Type B pancreatic cell (in vitro differentiated cells): ENCODE results near the gene IPP. TPM values are rescaled to one million over a fixed set of nuclear protein-coding genes. Genes with fewer than 3 reads are reported as not detected.
A peak's percentile ranks its signal among the peaks of the same experiment; 100 is the strongest.
"Not testable (repeated sequence)": the region's sequence is repeated elsewhere in the genome, so short reads cannot be mapped to it uniquely, and the experiment has no call there.

ENCODE experiments used
- DNase-seq: peaks from one replicate; pipeline ENCODE4 v3.0.0; 2021; ENCODE audit warnings: mixed read lengths; ENCODE audit not compliant: unreplicated experiment; ENCODE audit errors: extremely low spot score
- H3K27ac Mint-ChIP-seq: 2 replicates; pipeline ENCODE4 v1.8.0; 2021; ENCODE audit warnings: mild to moderate bottlenecking, mixed read lengths
- H3K27me3 Mint-ChIP-seq: 2 replicates; pipeline ENCODE4 v1.8.0; 2021; ENCODE audit warnings: mixed read lengths
- H3K36me3 Mint-ChIP-seq: 2 replicates; pipeline ENCODE4 v1.8.0; 2021; ENCODE audit warnings: mixed read lengths
- H3K4me1 Mint-ChIP-seq: one replicate; pipeline ENCODE4 v1.8.0; 2021; ENCODE audit warnings: mixed read lengths; ENCODE audit not compliant: unreplicated experiment
- H3K4me3 Mint-ChIP-seq: 2 replicates; pipeline ENCODE4 v1.8.0; 2021; ENCODE audit warnings: mild to moderate bottlenecking, mixed read lengths
- H3K9me3 Mint-ChIP-seq: 2 replicates; pipeline ENCODE4 v1.8.0; 2021; ENCODE audit warnings: mixed read lengths
- total RNA-seq: library from RNA; stranded (reverse); gene quantifications from 2 replicates; pipeline ENCODE4 v1.2.1, GENCODE V29; 2021; ENCODE audit warnings: low replicate concordance
- TF ChIP-seq, protein P1 (sequence below): fragments of 200-600 bp; sonication (generic); conservative IDR thresholded peaks from 2 replicates; pipeline ENCODE4 v1.5.0; 2021; ENCODE audit warnings: antibody characterized with exemption, mild to moderate bottlenecking

The IPP gene
- total RNA-seq, 1 donor from 2014 or later: 21.0 TPM

DNA sequence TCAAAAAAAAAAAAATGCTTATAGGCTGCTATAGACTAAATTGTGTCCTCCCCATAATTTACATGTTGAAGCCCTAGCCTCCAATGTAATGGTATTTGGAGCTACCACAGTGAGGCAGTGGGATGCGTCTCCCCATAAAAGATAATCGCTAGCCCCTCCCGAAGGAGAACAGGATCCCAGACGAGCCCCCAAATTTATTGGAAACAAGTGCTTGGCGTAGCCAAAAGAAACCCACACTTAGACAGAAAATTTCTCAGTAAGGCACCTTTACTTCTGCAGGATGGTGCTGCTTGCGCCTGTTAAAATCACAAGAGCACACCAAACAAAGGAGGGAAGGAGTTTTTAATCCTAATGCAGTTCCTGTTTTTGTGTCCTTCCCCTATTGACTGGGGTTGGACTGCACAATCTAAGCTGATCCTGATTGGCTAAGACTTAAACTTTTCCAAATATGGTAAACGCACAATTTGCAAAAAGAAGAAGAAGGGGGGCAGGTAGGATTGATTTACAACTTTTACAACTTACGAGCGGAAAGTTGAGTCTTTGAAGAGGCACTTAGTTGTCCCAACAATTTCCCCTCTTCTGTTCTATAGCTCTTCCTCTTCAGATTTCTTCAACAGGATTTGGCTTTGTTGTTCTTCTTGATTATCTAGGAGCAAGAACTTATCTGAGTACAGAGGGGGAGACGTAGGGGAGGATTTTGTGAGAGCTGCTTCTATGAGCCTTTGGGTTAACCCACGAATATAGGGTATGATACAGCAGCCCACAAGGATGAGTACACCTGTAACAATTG, 3.0 kb upstream of the IPP start:
- Mint-ChIP-seq H3K4me3 (no peak overlapping the region), H3K4me1 (peaks cover 7% of the 10 kb centered on the region), H3K36me3 (no peaks in the 10 kb centered on the region), H3K27ac (no peak overlapping the region), H3K9me3 (peaks cover 18% of the 10 kb centered on the region), H3K27me3 (no peaks in the 10 kb centered on the region)
- no peak for DNase-seq
- TF ChIP-seq, protein P1, sequence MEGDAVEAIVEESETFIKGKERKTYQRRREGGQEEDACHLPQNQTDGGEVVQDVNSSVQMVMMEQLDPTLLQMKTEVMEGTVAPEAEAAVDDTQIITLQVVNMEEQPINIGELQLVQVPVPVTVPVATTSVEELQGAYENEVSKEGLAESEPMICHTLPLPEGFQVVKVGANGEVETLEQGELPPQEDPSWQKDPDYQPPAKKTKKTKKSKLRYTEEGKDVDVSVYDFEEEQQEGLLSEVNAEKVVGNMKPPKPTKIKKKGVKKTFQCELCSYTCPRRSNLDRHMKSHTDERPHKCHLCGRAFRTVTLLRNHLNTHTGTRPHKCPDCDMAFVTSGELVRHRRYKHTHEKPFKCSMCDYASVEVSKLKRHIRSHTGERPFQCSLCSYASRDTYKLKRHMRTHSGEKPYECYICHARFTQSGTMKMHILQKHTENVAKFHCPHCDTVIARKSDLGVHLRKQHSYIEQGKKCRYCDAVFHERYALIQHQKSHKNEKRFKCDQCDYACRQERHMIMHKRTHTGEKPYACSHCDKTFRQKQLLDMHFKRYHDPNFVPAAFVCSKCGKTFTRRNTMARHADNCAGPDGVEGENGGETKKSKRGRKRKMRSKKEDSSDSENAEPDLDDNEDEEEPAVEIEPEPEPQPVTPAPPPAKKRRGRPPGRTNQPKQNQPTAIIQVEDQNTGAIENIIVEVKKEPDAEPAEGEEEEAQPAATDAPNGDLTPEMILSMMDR: no peak

DNA sequence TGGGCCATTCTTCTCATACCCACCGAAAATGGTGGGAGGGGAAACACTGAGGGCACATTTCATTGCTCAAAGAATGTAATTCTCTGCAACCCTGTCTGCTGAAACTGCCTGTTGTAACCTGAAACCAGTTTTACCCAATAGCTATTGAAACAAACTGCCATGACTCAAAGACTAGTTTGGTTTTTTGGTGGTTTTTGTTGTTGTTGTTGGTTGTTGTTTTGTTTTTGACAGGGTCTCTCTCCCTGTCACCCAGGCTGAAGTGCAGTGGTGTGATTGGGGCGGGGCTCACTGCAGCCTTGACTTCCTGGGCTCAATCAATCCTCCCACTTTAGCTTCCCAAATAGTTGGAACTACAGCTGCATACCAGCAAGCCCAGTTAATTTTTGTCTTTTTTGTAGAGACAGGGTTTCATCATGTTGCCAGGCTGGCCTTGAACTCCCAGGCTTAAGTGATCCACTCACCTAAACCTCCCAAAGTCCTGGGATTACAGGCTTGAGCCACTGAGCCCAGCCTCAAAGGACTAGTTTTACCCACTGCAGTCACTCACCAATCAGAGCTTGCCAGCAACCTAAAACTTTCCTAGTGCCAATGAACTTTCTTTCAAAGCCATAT, 2.1 kb upstream of the IPP start:
- Mint-ChIP-seq H3K9me3 (peaks cover 18% of the 10 kb centered on the region), H3K27ac (no peak overlapping the region), H3K36me3 (no peaks in the 10 kb centered on the region), H3K4me3 (no peak overlapping the region), H3K27me3 (no peaks in the 10 kb centered on the region), H3K4me1 (peaks cover 11% of the 10 kb centered on the region)
- DNase-seq: no peak
- TF ChIP-seq, protein P1: no peak

DNA sequence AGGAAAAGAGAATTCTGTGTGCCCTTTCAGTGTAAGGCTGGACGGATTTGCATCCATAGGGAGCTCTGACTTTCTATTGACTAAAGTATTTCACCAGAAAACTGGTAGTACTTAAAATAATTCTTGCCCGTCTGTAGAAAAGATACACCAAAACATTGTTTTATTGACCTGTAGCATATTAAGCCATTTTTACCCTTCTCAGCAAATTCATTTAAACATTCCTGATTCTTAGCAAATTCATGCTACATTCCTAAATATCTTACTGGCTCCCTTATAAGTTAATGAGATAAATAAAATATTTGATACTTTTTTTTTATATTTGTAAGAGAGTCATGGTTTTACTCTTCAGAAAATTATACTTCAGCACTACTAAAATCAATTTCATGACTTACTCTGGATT, 1.6 kb upstream of the IPP start:
- H3K4me3 Mint-ChIP-seq: peak overlapping the region; percentile 66

DNA sequence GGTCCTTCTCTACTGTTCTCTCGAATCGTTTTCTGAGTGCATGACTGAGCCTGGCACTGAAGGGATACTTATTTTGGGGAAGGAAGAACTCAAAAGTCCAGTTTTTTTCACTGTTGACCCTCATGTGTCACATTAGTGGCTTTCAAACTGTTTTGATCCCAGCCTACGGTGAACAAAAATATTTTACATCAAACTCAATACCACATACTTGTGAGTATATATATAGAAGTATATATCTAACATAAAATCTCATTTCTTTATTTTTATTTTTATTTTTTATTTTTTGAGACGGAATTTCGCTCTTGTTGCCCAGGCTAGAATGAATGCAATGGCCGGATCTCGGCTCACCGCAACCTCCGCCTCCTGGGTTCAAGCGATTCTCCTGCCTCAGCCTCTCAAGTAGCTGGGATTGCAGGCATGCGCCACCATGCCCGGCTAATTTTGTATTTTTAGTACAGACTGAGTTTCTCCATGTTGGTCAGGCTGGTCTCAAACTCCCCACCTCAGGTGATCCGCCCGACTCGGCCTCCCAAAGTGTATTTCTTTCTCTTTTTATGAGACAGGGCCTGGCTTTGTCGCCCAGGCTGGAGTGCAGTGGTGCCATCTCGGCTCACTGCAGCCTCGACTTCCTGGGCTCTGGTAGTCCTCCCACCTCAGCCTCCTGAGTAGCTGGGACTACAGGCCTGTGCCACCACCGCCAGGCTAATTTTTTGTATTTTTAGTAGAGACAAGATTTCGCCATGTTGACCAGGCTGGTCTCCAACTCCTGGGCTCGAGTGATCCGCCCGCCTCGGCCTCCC, 786 bp upstream of the IPP start:
- not testable (repeated sequence) for DNase-seq, H3K36me3 Mint-ChIP-seq

More for the DNA sequence above, 1.6 kb upstream of the IPP start:
- no peak overlapping the region for H3K27ac Mint-ChIP-seq
- TF ChIP-seq, protein P1: no peak
- no peak for DNase-seq
- H3K27me3 Mint-ChIP-seq: no peaks in the 10 kb centered on the region
- peaks cover 18% of the 10 kb centered on the region for H3K9me3 Mint-ChIP-seq
- peaks cover 11% of the 10 kb centered on the region for H3K4me1 Mint-ChIP-seq
- no peaks in the 10 kb centered on the region for H3K36me3 Mint-ChIP-seq

DNA sequence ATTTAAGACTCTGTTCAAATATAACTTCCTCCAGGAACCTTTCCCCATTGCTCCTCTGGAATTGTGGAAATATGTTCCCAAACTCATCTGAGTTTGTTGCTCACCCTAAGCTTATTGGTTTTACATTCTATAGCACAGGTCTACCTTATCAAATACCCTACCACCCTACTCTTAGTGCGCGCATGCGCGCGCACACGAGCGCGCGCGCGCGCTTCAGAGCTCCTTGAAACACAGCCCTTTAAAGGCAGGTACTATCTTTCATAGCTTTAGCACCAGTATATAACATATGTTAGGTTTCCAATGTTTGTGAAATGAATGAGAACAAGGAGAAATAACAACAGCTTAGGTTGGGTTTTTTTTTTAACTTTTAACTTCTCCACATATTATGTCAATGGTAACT, 3.5 kb downstream of the IPP start:
- no peak overlapping the region for H3K27ac Mint-ChIP-seq

More for the DNA sequence above, 786 bp upstream of the IPP start:
- peak overlapping the region; percentile 99 for H3K4me3 Mint-ChIP-seq
- H3K4me1 Mint-ChIP-seq: peaks cover 11% of the 10 kb centered on the region
- not testable (repeated sequence) for H3K27me3 Mint-ChIP-seq
- H3K9me3 Mint-ChIP-seq: peaks cover 18% of the 10 kb centered on the region
- peak overlapping the region; percentile 100 for H3K27ac Mint-ChIP-seq

DNA sequence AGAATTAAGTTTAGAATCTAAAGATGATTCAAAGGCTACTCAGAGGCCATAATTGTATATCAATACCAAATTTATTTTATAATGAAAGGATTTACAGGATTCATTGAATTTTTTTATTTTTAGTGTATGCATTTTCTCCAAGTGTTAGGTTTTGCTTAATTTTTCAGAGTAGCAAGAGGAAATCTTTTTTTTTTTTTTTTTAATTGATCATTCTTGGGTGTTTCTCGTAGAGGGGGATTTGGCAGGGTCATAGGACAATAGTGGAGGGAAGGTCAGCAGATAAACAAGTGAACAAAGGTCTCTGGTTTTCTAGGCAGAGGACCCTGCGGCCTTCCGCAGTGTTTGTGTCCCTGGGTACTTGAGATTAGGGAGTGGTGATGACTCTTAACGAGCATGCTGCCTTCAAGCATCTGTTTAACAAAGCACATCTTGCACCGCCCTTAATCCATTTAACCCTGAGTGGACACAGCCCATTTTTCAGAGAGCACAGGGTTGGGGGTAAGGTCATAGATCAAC, 10.8 kb downstream of the IPP start:
- not testable (repeated sequence) for H3K27me3 Mint-ChIP-seq, H3K4me1 Mint-ChIP-seq, H3K9me3 Mint-ChIP-seq, H3K4me3 Mint-ChIP-seq, DNase-seq, H3K27ac Mint-ChIP-seq
- peaks cover 17% of the 10 kb centered on the region for H3K36me3 Mint-ChIP-seq

More for the DNA sequence above, 3.5 kb downstream of the IPP start:
- Mint-ChIP-seq H3K27me3 (no peaks in the 10 kb centered on the region), H3K36me3 (peaks cover 6% of the 10 kb centered on the region), H3K4me1 (peaks cover 11% of the 10 kb centered on the region), H3K4me3 (peak overlapping the region; percentile 11), H3K9me3 (no peaks in the 10 kb centered on the region)
- DNase-seq: no peak
- TF ChIP-seq, protein P1: no peak
